KMS-11 (cell line): Measurements from ENCODE around the gene NR4A1.

Experiments
- H2AFZ ChIP-seq: fragments of 200-600 bp; sonication (generic); 2 replicates; pipeline ENCODE4 v1.6.1; 2016; ENCODE audit warnings: antibody characterized with exemption, mixed run types, low read depth
- H3K27ac ChIP-seq: fragments of 200-600 bp; sonication (generic); 2 replicates; pipeline ENCODE4 v1.6.1; 2016; ENCODE audit warnings: mild to moderate bottlenecking, mixed run types
- H3K27me3 ChIP-seq: fragments of 200-600 bp; sonication (generic); 2 replicates; pipeline ENCODE4 v1.6.1; 2017; ENCODE audit warnings: mild to moderate bottlenecking, low read depth, mixed run types, moderate library complexity; ENCODE audit not compliant: insufficient read depth
- H3K36me3 ChIP-seq: fragments of 200-600 bp; sonication (generic); 2 replicates; pipeline ENCODE4 v1.6.1; 2017; ENCODE audit warnings: mild to moderate bottlenecking, mixed run types; ENCODE audit not compliant: insufficient read depth
- H3K4me1 ChIP-seq: fragments of 200-600 bp; sonication (generic); 2 replicates; pipeline ENCODE4 v1.6.1; 2016; ENCODE audit warnings: mild to moderate bottlenecking, low read depth, mixed run types; ENCODE audit not compliant: poor library complexity, severe bottlenecking
- H3K4me2 ChIP-seq: fragments of 200-600 bp; sonication (generic); 2 replicates; pipeline ENCODE4 v1.7.0; 2016; ENCODE audit warnings: mild to moderate bottlenecking, mixed run types
- H3K4me3 ChIP-seq: fragments of 200-600 bp; sonication (generic); IDR thresholded peaks from 2 replicates; pipeline ENCODE4 v1.6.1; 2017; ENCODE audit warnings: low read depth, low read length, mixed read lengths; ENCODE audit not compliant: insufficient read depth
- H3K79me2 ChIP-seq: fragments of 200-600 bp; sonication (generic); 2 replicates; pipeline ENCODE4 v1.6.1; 2016; ENCODE audit warnings: low read depth, mixed run types; ENCODE audit not compliant: insufficient read depth
- H3K9ac ChIP-seq: fragments of 200-600 bp; sonication (generic); 2 replicates; pipeline ENCODE4 v1.6.1; 2016; ENCODE audit warnings: mild to moderate bottlenecking, mixed run types
- H4K20me1 ChIP-seq: fragments of 200-600 bp; sonication (generic); 2 replicates; pipeline ENCODE4 v1.6.1; 2016; ENCODE audit warnings: mild to moderate bottlenecking, mixed run types; ENCODE audit not compliant: insufficient read depth
- TF ChIP-seq, protein P1 (sequence below): fragments of 200-600 bp; sonication (generic); conservative IDR thresholded peaks from 2 replicates; pipeline ENCODE4 v1.6.1; 2017; ENCODE audit warnings: low read depth, mild to moderate bottlenecking, antibody characterized with exemption, low read length, moderate library complexity, mixed read lengths

NR4A1 gene

DNA sequence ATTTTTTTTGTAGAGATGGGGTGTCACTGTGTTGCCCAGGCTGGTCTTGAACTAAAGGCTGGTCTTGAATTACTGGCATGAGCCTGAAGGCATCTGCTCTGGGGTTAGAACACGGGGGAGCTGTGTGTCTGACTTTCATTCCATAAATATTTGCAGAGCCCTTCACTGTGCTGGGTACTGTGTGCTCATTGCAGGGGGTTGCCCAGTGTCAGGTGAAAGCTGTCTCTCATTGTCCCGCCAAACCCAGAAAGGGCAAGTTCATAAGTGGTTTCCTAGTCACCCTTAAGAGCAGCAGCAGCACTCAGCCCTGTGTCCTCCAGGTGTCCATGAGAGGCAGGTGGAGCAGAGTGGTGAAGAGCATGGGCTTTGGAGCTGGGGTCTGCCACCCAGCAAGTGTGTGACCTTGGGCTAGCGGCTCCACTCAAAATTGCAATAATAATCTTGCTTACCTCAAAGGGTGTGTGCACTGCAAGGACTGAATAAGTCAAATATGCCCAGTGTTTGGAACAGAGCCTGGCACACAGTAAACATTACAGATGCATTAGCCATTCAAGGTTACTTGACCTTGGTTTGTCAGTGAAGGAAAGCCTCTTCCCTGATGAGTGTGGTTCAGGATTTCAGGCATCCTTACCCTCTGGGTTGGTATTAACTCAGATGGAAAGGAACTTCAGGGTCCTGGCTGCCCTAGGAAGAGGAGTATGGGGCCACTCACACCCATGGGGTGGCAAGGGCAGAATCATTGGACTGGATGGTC lies 23.9 kb downstream of the NR4A1 start:
- Histone ChIP-seq H3K36me3 (no peaks in the 10 kb centered on the region), H4K20me1 (no peaks in the 10 kb centered on the region; the same call in 1 of the 2 replicates), H3K27me3 (no peaks in the 10 kb centered on the region), H3K4me2 (no peak overlapping the region), H3K27ac (no peak overlapping the region), H3K9ac (no peak overlapping the region), H3K4me1 (peaks cover 14% of the 10 kb centered on the region), H2AFZ (no peak overlapping the region), H3K4me3 (no peak overlapping the region), H3K79me2 (peaks cover 41% of the 10 kb centered on the region)
- TF ChIP-seq, protein P1, sequence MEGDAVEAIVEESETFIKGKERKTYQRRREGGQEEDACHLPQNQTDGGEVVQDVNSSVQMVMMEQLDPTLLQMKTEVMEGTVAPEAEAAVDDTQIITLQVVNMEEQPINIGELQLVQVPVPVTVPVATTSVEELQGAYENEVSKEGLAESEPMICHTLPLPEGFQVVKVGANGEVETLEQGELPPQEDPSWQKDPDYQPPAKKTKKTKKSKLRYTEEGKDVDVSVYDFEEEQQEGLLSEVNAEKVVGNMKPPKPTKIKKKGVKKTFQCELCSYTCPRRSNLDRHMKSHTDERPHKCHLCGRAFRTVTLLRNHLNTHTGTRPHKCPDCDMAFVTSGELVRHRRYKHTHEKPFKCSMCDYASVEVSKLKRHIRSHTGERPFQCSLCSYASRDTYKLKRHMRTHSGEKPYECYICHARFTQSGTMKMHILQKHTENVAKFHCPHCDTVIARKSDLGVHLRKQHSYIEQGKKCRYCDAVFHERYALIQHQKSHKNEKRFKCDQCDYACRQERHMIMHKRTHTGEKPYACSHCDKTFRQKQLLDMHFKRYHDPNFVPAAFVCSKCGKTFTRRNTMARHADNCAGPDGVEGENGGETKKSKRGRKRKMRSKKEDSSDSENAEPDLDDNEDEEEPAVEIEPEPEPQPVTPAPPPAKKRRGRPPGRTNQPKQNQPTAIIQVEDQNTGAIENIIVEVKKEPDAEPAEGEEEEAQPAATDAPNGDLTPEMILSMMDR = no peak

DNA sequence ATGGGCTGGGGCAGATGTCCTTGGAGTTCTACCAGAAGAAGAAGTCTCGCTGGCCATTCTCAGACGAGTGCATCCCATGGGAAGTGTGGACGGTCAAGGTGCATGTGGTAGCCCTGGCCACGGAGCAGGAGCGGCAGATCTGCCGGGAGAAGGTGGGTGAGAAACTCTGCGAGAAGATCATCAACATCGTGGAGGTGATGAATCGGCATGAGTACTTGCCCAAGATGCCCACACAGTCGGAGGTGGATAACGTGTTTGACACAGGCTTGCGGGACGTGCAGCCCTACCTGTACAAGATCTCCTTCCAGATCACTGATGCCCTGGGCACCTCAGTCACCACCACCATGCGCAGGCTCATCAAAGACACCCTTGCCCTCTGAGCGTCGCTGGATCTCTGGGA lies 25.6 kb downstream of the NR4A1 start:
- TF ChIP-seq, protein P1 = no peak
- Histone ChIP-seq H3K9ac (no peak overlapping the region), H3K4me2 (no peak overlapping the region), H3K27me3 (no peaks in the 10 kb centered on the region), H3K79me2 (peaks cover 24% of the 10 kb centered on the region; the same call in 1 of the 2 replicates), H3K4me3 (no peak overlapping the region), H3K36me3 (no peaks in the 10 kb centered on the region), H3K27ac (no peak overlapping the region), H4K20me1 (no peaks in the 10 kb centered on the region), H3K4me1 (peaks cover 15% of the 10 kb centered on the region), H2AFZ (no peak overlapping the region)

DNA sequence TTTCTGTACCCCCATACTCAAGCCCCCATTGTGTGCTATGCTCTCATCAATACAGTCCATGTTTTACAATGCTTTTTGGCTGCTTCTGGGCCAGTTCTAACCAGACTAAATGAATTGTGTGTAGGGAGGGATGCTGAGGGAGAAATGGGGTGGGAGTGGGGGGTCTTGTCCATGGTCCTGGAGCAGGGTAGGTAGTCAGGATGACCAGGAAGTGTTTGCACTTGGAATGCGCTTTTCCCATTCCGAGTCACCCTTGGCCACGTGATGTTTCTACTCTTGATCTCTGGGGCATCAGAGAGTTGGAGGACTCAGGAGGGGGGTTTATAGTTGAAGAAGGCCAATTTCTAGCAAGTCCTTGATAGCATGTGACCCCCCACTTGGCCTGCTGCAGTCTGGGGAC lies 27.0 kb downstream of the NR4A1 start:
- Histone ChIP-seq H3K9ac (no peak overlapping the region), H2AFZ (no peak overlapping the region), H3K79me2 (peaks cover 11% of the 10 kb centered on the region; the same call in 1 of the 2 replicates), H4K20me1 (no peaks in the 10 kb centered on the region), H3K4me1 (peaks cover 27% of the 10 kb centered on the region), H3K4me3 (no peak overlapping the region), H3K27ac (no peak overlapping the region), H3K4me2 (no peak overlapping the region), H3K36me3 (no peaks in the 10 kb centered on the region), H3K27me3 (no peaks in the 10 kb centered on the region)
- TF ChIP-seq, protein P1 = no peak

DNA sequence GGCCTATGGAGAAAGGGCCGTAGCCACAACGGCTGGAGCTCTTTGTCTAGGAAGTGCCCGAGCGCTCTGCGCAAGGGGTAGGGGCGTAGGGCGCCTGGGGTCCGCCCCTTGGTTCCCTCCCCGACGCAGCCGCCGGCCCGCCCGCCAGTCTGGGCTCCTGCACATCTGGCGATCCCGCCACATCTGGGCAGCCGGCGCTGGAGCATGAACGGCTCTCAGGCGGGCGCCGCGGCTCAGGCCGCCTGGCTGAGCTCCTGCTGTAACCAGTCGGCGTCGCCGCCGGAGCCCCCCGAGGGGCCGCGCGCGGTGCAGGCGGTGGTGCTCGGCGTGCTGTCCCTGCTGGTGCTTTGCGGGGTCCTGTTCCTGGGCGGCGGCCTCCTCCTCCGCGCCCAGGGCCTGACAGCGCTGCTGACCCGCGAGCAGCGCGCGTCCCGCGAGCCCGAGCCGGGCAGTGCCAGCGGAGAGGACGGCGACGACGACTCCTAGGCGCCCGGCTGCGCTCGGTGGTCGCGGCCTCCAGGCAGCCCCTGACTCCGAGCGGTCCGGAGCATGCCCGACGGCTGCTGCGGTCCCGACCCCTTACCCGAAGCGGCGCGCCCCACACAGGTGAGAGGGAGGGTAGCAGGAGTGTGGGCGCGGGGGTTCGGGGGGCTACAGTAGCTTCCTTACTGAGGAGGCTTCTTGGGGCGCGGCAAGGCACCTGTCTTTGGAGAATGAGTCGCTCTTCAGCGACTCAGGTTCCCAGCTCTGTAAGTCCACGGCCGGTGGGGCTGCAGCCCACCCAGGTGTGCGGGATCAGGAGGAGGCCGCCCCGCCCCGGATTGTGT lies 28.5 kb downstream of the NR4A1 start, which contains the start of gene SMIM41:
TSS of gene SMIM41 (plus strand) at position 129 of the 827 bp plus-strand sequence. CDS start at position 205, 76 bp downstream.
- H3K9ac ChIP-seq = no peak within 1 kb of the TSS
- no peaks in the 10 kb centered on the region for H3K36me3 ChIP-seq
- H3K79me2 ChIP-seq = peaks cover 4% of the 10 kb centered on the region; the same call in 1 of the 2 replicates
- no peak within 1 kb of the TSS for H3K27ac ChIP-seq
- TF ChIP-seq, protein P1 = no peak
- peaks cover 31% of the 10 kb centered on the region for H3K4me1 ChIP-seq
- no peaks in the 10 kb centered on the region for H4K20me1 ChIP-seq
- no peak within 1 kb of the TSS for H3K4me3 ChIP-seq
- no peaks in the 10 kb centered on the region for H3K27me3 ChIP-seq
- no peak within 1 kb of the TSS for H2AFZ ChIP-seq
- no peak within 1 kb of the TSS for H3K4me2 ChIP-seq
